ENCODE results near the gene HS6ST3.

- TF ChIP-seq, protein P1, sequence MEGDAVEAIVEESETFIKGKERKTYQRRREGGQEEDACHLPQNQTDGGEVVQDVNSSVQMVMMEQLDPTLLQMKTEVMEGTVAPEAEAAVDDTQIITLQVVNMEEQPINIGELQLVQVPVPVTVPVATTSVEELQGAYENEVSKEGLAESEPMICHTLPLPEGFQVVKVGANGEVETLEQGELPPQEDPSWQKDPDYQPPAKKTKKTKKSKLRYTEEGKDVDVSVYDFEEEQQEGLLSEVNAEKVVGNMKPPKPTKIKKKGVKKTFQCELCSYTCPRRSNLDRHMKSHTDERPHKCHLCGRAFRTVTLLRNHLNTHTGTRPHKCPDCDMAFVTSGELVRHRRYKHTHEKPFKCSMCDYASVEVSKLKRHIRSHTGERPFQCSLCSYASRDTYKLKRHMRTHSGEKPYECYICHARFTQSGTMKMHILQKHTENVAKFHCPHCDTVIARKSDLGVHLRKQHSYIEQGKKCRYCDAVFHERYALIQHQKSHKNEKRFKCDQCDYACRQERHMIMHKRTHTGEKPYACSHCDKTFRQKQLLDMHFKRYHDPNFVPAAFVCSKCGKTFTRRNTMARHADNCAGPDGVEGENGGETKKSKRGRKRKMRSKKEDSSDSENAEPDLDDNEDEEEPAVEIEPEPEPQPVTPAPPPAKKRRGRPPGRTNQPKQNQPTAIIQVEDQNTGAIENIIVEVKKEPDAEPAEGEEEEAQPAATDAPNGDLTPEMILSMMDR (IDR thresholded peaks at IDR 0.05 in 8 of 11, conservative IDR thresholded peaks at IDR 0.05 in 3 of 11) = no peak
- TF ChIP-seq POLR2A (IDR thresholded peaks at IDR 0.05) (no peak), POLR2AphosphoS5 (IDR thresholded peaks at IDR 0.05) (no peak)
These were observed 103.9 kb downstream of the HS6ST3 start for GRCh38 chr13:96193728-96194310.

Measured in spleen (tissue), 7 donors.